Gastroesophageal sphincter (tissue), 4 donors: ENCODE measurements around the gene ZNF738. TPM values are rescaled to one million over a fixed set of nuclear protein-coding genes. Genes with fewer than 3 reads are reported as not detected.

Source experiments
- total RNA-seq, 4 donors: library from RNA; depleted of rRNA; stranded (reverse); fragments of >200 nt; gene quantifications; one replicate each; pipeline ENCODE4 v1.1.0, GENCODE V29; 2016

ZNF738 gene
- total RNA-seq, 4 donors from 2014 or later = 4.5 to 8.1 (median 5.4) TPM

Other genes with a start within 250 kb of the ZNF738 start
- gene ZNF431, start 217.0 kb upstream of the ZNF738 start, total RNA-seq = 10 to 100 TPM in 2 of 4 donors, 1 to 10 TPM in 2; 6.5 to 12.5 (median 9.9) TPM
- gene ZNF708, start 29.6 kb upstream of the ZNF738 start, total RNA-seq = 10 to 100 TPM in 2 of 4 donors, 1 to 10 TPM in 2; 4.8 to 18.4 (median 12.7) TPM
- 10 to 100 TPM in 3 of 4 donors, 1 to 10 TPM in 1; 9.2 to 54.2 (median 20.4) TPM for gene ZNF493, start 38.1 kb downstream of the ZNF738 start, total RNA-seq
- gene ZNF429, start 146.6 kb downstream of the ZNF738 start, total RNA-seq = 10 to 100 TPM in 2 of 4 donors, 1 to 10 TPM in 2; 6.4 to 20.2 (median 10.0) TPM